Lower leg skin (tissue), 4 donors: ENCODE measurements around the gene CSNK1G3. TPM values are rescaled to one million over a fixed set of nuclear protein-coding genes. Genes with fewer than 3 reads are reported as not detected.

Experiments used
- DNase-seq, 2 donors: peaks; one replicate each; pipeline ENCODE4 v3.0.0-alpha.2; 2019; ENCODE audit warnings: low spot score in 2 of 2
- H3K4me3 ChIP-seq: fragments of 200-600 bp; sonication (generic); 2 replicates; pipeline ENCODE4 v1.5.1; 2017; ENCODE audit warnings: mild to moderate bottlenecking, low read depth; ENCODE audit not compliant: poor library complexity, severe bottlenecking
- POLR2A ChIP-seq, 2 donors: fragments of 450-650 bp; IDR thresholded peaks; one replicate each; pipeline ENCODE4 v1.6.1; 2016 to 2017; ENCODE audit warnings: antibody characterized with exemption in 2 of 2, mild to moderate bottlenecking in 1 of 2, moderate library complexity in 1 of 2
- WGBS, 2 donors: methylation state at CpG; one replicate each; pipeline ENCODE4 v1.1.5; 2018; 5-methylcytosine and 5-hydroxymethylcytosine counted together
- intact Hi-C: fragments of 100-400 bp; cut with DNase I; formaldehyde crosslinking; loops from one replicate; pipeline ENCODE4 v1.15.0; 2023; ENCODE audit warnings: low total_unique reads
- total RNA-seq, 4 donors: library from RNA; depleted of rRNA; stranded (reverse); fragments of >200 nt; gene quantifications; one replicate each; pipeline ENCODE4 v1.1.0, GENCODE V29; 2016
- TF ChIP-seq, protein P1 (sequence below), 3 donors: fragments of 450-650 bp; IDR thresholded peaks; one replicate each; pipeline ENCODE4 v1.5.1; 2016; ENCODE audit warnings: antibody characterized with exemption in 3 of 3, mild to moderate bottlenecking in 3 of 3, moderate library complexity in 2 of 3

Gene CSNK1G3
- total RNA-seq, 4 donors from 2014 or later: 21.5 to 32.8 (median 25.1) TPM

DNA sequence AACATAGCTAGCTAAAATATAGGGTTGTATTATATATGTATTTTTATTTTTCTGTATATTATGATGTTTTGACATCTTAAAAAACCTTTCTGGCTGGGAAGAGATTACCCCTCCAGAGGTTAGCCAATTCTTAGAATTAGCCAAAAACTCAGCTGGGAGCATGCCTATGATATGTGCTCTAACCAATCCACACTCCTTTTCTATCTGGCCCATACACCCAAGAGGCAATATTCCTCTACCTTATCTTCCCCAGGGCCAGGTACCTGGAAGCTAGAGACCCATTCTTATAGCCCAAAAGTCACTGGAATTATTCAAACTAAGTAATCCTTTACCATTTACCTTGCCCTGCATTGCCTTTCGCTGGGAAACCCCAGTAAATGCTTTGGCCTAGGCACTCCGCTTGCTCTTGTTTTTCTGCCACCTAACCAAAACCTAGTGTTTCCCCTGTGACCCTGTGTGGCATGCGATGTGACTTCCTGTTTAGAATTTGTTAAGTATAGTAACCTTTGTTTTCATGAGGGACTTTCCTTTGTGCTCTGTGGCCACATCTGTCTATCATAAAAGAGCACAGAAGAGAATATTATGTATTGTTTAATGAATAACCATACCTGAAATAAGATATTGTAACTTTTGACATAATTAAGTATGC lies 37.4 kb downstream of the CSNK1G3 start:
- DNase-seq: no peak
- no peak for TF ChIP-seq POLR2A (IDR thresholded peaks at IDR 0.05)
- TF ChIP-seq, protein P1, sequence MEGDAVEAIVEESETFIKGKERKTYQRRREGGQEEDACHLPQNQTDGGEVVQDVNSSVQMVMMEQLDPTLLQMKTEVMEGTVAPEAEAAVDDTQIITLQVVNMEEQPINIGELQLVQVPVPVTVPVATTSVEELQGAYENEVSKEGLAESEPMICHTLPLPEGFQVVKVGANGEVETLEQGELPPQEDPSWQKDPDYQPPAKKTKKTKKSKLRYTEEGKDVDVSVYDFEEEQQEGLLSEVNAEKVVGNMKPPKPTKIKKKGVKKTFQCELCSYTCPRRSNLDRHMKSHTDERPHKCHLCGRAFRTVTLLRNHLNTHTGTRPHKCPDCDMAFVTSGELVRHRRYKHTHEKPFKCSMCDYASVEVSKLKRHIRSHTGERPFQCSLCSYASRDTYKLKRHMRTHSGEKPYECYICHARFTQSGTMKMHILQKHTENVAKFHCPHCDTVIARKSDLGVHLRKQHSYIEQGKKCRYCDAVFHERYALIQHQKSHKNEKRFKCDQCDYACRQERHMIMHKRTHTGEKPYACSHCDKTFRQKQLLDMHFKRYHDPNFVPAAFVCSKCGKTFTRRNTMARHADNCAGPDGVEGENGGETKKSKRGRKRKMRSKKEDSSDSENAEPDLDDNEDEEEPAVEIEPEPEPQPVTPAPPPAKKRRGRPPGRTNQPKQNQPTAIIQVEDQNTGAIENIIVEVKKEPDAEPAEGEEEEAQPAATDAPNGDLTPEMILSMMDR (IDR thresholded peaks at IDR 0.05): no peak
- intact Hi-C loops: no loop called here
- no peak overlapping the region for H3K4me3 ChIP-seq
- 75 to 90% methylated on average over 3 of the region's 3 CpGs for WGBS, 2 donors

DNA sequence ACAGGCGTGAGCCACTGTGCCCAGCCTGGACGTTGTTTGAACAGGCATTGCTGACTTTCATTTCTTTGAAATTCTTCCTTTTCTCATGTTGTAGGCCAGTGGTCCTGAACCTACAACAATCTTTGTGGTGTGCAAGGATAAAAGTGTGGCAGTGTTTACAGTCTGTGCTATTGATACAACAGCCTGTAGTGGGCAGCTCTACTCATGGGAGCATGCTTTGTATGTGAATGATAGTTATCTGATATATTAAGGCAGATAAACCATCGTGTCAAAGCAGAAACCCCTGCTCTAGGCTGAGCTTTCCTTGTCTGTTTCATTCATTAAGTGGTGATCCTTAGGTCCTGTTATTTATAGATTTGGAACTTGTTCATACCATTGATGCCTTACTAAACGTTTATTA lies 42.6 kb downstream of the CSNK1G3 start:
- TF ChIP-seq POLR2A (IDR thresholded peaks at IDR 0.05): no peak
- DNase-seq: no peak
- intact Hi-C loops: no loop called here
- no peak overlapping the region for H3K4me3 ChIP-seq
- WGBS, 2 donors: 68 to 75% methylated on average over 4 of the region's 4 CpGs

DNA sequence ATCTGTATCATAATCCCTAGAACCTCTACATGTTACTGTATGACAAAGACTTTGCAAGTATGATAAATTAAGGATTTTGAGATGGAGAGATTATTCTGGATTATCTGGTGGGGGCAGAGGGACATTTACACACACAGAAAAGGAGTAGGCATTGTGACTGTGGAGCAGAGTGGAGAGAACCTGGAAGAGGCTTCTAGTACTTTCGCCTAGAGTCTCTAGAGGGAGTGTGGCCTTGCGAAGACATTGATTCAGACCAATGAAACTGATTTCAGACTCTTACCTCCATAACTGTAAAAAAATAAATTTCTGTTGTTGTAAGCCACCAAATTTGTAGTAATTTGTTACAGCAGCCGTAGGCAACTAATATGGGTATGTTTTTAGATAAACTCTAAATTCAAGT lies 45.9 kb downstream of the CSNK1G3 start:
- WGBS, 2 donors: 97% methylated on average over 3 of the region's 3 CpGs
- no peak for DNase-seq
- intact Hi-C loops: no loop called here
- TF ChIP-seq, protein P1 (IDR thresholded peaks at IDR 0.05): no peak
- TF ChIP-seq POLR2A (IDR thresholded peaks at IDR 0.05): no peak
- H3K4me3 ChIP-seq: no peak overlapping the region

DNA sequence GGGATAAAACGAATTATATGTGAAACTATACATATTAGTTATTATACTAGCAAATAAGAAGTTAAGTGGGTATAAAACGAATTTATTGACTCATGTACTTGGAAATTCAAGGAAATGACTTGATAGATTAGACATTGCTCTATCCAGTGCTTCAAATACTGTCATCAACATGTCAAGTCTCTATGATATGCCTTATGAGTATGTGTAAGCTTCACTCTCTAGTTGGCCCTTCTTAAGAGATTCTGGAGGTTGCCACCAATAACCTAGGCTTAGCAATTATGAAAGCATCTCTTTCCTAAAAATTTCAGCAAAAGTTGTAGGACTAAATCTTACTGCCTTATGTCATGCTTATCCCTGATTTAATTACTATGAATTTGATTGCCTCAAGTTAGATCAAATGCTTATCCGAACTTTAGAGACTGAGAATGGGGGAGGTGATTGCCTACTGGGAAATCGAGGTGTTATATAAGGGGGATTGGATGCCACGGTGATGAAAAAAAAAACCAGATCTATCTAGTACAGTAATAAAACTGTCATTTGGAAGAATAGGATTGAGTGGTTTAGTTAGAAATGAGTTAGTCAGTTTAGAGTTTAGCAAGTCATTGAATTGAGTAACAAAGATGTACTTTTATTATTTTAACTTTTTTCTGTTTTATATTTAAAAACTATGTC lies 46.9 kb downstream of the CSNK1G3 start:
- no peak for DNase-seq
- 92 to 94% methylated on average over 5 of the region's 5 CpGs for WGBS, 2 donors
- intact Hi-C loops: no loop called here
- no peak for TF ChIP-seq POLR2A (IDR thresholded peaks at IDR 0.05)
- TF ChIP-seq, protein P1 (IDR thresholded peaks at IDR 0.05): no peak
- H3K4me3 ChIP-seq: no peak overlapping the region

DNA sequence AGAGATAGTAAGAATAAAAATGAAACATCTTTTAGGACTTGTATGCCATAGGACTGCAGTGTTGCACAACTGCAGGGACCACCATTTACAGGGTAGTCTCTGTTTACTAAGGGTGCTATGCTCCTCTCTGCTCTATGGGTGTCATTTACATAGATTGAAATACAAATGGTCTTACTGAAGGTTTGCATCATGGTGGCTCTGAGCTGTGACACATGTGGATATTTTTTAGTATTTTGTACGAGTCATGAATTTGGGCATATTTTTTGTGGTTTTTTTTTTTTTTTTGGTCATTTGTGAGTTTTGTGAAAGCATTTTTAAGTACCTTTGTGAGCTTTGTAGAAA lies 47.4 kb downstream of the CSNK1G3 start:
- no peak for TF ChIP-seq POLR2A (IDR thresholded peaks at IDR 0.05)
- TF ChIP-seq, protein P1 (IDR thresholded peaks at IDR 0.05): no peak
- WGBS, 2 donors: 97 to 98% methylated on average over 1 of the region's 1 CpG
- H3K4me3 ChIP-seq: no peak overlapping the region
- intact Hi-C loops: no loop called here
- no peak for DNase-seq

DNA sequence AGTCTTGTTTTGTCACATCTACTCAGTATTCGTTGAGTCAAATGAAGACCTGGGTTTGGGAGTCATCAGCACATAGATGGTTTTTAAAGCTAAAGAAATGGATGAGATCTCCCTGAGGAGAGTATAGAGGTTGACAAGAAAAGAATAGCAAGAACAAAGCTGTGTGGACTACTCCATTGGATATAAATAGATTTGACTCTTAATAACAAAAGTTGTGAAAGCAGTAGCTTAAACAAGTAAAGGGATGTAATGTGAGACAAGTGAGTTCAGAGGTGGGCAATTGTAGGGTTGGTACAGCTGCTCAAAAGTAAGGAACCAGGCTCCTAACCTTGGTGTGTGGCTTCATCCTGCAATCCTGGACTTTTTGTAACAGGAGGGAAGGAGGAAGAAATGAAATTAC lies 49.3 kb downstream of the CSNK1G3 start:
- intact Hi-C loops: no loop called here
- TF ChIP-seq POLR2A (IDR thresholded peaks at IDR 0.05): no peak
- TF ChIP-seq, protein P1 (IDR thresholded peaks at IDR 0.05): no peak
- WGBS, 2 donors: 96 to 97% methylated on average over 1 of the region's 1 CpG

More for the DNA sequence above, 49.3 kb downstream of the CSNK1G3 start:
- no peak overlapping the region for H3K4me3 ChIP-seq
- DNase-seq: no peak
